ENCODE results near the gene ANKRD44.

ANKRD44 gene

GRCh38 chr2:196949116-196949515 lies 361.5 kb downstream of the ANKRD44 start:
- no peak for TF ChIP-seq CTCF (IDR thresholded peaks at IDR 0.05; ENCODE audit: insufficient read depth, low read length, missing control alignments)
- DNase-seq (ENCODE audit: low read depth, low spot score): no peak
- no peak overlapping the region for H3K4me3 ChIP-seq (ENCODE audit: low read depth, low read length)
- CTCF ChIA-PET: no interaction called here
- POLR2A ChIA-PET: no interaction called here

GRCh38 chr2:196944570-196944969 lies 366.0 kb downstream of the ANKRD44 start:
- POLR2A ChIA-PET: no interaction called here
- no peak overlapping the region for H3K4me3 ChIP-seq (ENCODE audit: low read depth, low read length)
- TF ChIP-seq CTCF (IDR thresholded peaks at IDR 0.05; ENCODE audit: insufficient read depth, low read length, missing control alignments): no peak
- CTCF ChIA-PET: no interaction called here
- no peak for DNase-seq (ENCODE audit: low read depth, low spot score)

DNA sequence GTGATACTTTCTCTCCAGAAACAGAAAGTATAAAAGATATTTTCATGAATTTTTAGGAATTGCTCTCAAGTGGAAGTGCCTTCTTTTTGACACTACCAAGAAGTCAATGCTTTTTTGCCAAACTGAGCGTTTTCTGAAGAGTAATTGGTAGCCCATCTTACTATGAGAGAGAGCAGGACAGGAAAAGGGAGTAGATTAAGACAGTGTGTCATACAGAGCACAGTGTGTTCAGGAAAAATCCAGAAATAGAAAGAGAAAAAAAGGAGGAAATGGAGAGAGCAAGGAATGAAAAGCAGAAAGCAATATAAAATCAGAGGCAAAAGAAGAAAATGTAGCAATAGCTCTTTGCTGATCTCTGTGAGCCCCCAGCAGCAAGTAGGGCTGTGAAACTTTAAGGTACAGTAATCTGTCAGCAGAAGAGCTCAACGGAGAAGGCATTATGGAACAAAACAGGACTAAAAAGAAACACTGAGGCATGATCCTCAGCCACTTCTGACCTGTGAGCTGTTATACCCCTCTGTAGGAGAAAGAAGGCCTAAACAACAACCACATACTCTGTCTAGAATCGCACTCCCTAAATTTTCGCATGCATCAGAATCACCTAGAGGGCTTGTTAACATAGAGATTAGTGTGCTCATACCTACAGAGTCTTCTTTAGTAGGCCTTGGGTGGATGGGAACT lies 369.0 kb downstream of the ANKRD44 start:
- POLR2A ChIA-PET: no interaction called here
- H3K4me3 ChIP-seq (ENCODE audit: low read depth, low read length): no peak overlapping the region
- no peak for DNase-seq (ENCODE audit: low read depth, low spot score)
- CTCF ChIA-PET: no interaction called here
- TF ChIP-seq CTCF (IDR thresholded peaks at IDR 0.05; ENCODE audit: insufficient read depth, low read length, missing control alignments): no peak

- no peak overlapping the region for H3K4me3 ChIP-seq (ENCODE audit: low read depth, low read length)
- POLR2A ChIA-PET: interaction anchor here (0.8 kb wide), 1 partner anchor 12 kb away, joined by 4 read pairs; no protein-coding TSS in a partner anchor
- no peak for TF ChIP-seq CTCF (IDR thresholded peaks at IDR 0.05; ENCODE audit: insufficient read depth, low read length, missing control alignments)
- CTCF ChIA-PET: interaction anchor here (1.0 kb wide), 1 partner anchor 14 kb away, joined by 4 read pairs; no protein-coding TSS in a partner anchor
- DNase-seq (ENCODE audit: low read depth, low spot score): peak; percentile 37
Observed at GRCh38 chr2:196939371-196939770, 371.2 kb downstream of the ANKRD44 start.

Data from AG04449 (cell line).